ENCODE data around the gene ARHGAP22. TPM values are rescaled to one million over a fixed set of nuclear protein-coding genes. Genes with fewer than 3 reads are reported as not detected.

The ARHGAP22 gene
- total RNA-seq, 1 donor from 2014 or later: 6.2 TPM

GRCh38 chr10:48496831-48497779 lies 107.8 kb downstream of the ARHGAP22 start:
- Mint-ChIP-seq H3K4me1 (ENCODE audit: low read depth, unreplicated experiment) (peaks cover 8% of the 10 kb centered on the region), H3K4me3 (ENCODE audit: unreplicated experiment) (no peak overlapping the region), H3K9me3 (ENCODE audit: unreplicated experiment) (no peaks in the 10 kb centered on the region), H3K27me3 (ENCODE audit: low read depth, unreplicated experiment) (peaks cover 8% of the 10 kb centered on the region), H3K36me3 (ENCODE audit: low read depth, unreplicated experiment) (no peaks in the 10 kb centered on the region), H3K27ac (ENCODE audit: unreplicated experiment) (peak overlapping the region; percentile 43)
- H4K20me1 ChIP-seq (ENCODE audit: insufficient read depth, low read length): peaks cover 41% of the 10 kb centered on the region
- H3K9ac ChIP-seq (ENCODE audit: low read length): no peak overlapping the region
- H3K4me3 ChIP-seq (ENCODE audit: insufficient read depth, low read depth, low read length): no peak overlapping the region
- no peaks in the 10 kb centered on the region for H3K9me3 ChIP-seq (ENCODE audit: insufficient read depth, low read depth, low read length)
- FAIRE-seq (peak; percentile 60), DNase-seq (ENCODE audit: low read depth) (peak; percentile 69)
- no peak overlapping the region for H3K27ac ChIP-seq (ENCODE audit: low read depth, low read length)
- no peak for TF ChIP-seq EZH2 (IDR thresholded peaks at IDR 0.05; ENCODE audit: insufficient read depth, low read length)
- TF ChIP-seq, protein P1, sequence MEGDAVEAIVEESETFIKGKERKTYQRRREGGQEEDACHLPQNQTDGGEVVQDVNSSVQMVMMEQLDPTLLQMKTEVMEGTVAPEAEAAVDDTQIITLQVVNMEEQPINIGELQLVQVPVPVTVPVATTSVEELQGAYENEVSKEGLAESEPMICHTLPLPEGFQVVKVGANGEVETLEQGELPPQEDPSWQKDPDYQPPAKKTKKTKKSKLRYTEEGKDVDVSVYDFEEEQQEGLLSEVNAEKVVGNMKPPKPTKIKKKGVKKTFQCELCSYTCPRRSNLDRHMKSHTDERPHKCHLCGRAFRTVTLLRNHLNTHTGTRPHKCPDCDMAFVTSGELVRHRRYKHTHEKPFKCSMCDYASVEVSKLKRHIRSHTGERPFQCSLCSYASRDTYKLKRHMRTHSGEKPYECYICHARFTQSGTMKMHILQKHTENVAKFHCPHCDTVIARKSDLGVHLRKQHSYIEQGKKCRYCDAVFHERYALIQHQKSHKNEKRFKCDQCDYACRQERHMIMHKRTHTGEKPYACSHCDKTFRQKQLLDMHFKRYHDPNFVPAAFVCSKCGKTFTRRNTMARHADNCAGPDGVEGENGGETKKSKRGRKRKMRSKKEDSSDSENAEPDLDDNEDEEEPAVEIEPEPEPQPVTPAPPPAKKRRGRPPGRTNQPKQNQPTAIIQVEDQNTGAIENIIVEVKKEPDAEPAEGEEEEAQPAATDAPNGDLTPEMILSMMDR (IDR thresholded peaks at IDR 0.05; ENCODE audit: insufficient read depth, low read depth, low read length): no peak
- peak overlapping the region; percentile 58 for H2AFZ ChIP-seq (ENCODE audit: low read depth, low read length)
- no peaks in the 10 kb centered on the region for H3K36me3 ChIP-seq (ENCODE audit: insufficient read depth, low read length)
- H3K4me1 ChIP-seq (ENCODE audit: insufficient read depth, low read length): peaks cover 18% of the 10 kb centered on the region
- peak overlapping the region; percentile 65 for H3K4me2 ChIP-seq (ENCODE audit: low read length)
- H3K79me2 ChIP-seq (ENCODE audit: insufficient read depth, low read length): peaks cover 48% of the 10 kb centered on the region
- H3K27me3 ChIP-seq (ENCODE audit: insufficient read depth, low read length): no peaks in the 10 kb centered on the region

DNA sequence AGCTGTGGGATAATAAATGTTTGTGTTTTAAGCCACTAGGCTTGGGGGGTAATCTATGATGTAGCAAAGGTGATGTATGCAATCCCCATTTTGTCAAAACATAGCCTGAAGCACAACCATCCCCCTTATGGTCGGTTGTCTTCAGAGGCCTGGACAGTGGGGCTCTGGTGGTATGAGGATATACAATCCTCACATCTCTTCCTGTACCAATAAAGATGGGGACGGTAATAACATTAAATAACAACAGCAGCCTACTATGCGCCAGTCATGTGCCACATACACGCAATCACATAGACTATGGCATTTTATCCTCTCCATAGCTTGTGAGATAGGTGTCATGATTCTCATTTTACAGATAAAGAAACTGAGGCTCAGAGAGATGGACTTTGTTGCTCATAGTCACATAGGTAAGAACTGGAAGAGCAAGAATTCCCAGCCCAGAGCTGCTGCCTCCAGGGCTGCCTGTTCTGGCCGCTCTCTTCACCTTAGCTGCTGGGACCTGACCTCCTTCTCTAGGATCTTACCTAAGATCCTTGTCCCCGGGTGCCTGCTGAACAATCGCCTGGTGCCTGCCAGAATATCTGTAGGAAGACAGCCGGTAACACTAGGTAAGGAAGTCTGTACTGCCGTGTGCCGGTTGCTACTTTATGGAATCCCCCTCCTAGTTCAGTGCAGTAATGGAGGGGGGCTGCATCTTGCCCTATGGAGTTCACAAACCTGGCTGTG lies 108.6 kb downstream of the ARHGAP22 start:
- Mint-ChIP-seq H3K27ac (ENCODE audit: unreplicated experiment) (no peak overlapping the region), H3K4me3 (ENCODE audit: unreplicated experiment) (no peak overlapping the region), H3K4me1 (ENCODE audit: low read depth, unreplicated experiment) (peaks cover 8% of the 10 kb centered on the region), H3K36me3 (ENCODE audit: low read depth, unreplicated experiment) (no peaks in the 10 kb centered on the region), H3K27me3 (ENCODE audit: low read depth, unreplicated experiment) (peaks cover 11% of the 10 kb centered on the region), H3K9me3 (ENCODE audit: unreplicated experiment) (no peaks in the 10 kb centered on the region)
- Histone ChIP-seq H3K4me1 (ENCODE audit: insufficient read depth, low read length) (peaks cover 18% of the 10 kb centered on the region), H3K4me2 (ENCODE audit: low read length) (no peak overlapping the region), H3K27me3 (ENCODE audit: insufficient read depth, low read length) (no peaks in the 10 kb centered on the region), H3K9ac (ENCODE audit: low read length) (no peak overlapping the region), H2AFZ (ENCODE audit: low read depth, low read length) (no peak overlapping the region), H3K36me3 (ENCODE audit: insufficient read depth, low read length) (no peaks in the 10 kb centered on the region), H3K79me2 (ENCODE audit: insufficient read depth, low read length) (peaks cover 48% of the 10 kb centered on the region), H3K9me3 (ENCODE audit: insufficient read depth, low read depth, low read length) (no peaks in the 10 kb centered on the region), H4K20me1 (ENCODE audit: insufficient read depth, low read length) (peaks cover 40% of the 10 kb centered on the region), H3K4me3 (ENCODE audit: insufficient read depth, low read depth, low read length) (no peak overlapping the region), H3K27ac (ENCODE audit: low read depth, low read length) (no peak overlapping the region)
- FAIRE-seq (no peak), DNase-seq (ENCODE audit: low read depth) (no peak)
- TF ChIP-seq EZH2 (IDR thresholded peaks at IDR 0.05; ENCODE audit: insufficient read depth, low read length): no peak
- TF ChIP-seq, protein P1 (IDR thresholded peaks at IDR 0.05; ENCODE audit: insufficient read depth, low read depth, low read length): no peak

Measured in astrocyte (in vitro differentiated cells and primary cell).